Measurements from ENCODE around the gene MBNL3.

DNA sequence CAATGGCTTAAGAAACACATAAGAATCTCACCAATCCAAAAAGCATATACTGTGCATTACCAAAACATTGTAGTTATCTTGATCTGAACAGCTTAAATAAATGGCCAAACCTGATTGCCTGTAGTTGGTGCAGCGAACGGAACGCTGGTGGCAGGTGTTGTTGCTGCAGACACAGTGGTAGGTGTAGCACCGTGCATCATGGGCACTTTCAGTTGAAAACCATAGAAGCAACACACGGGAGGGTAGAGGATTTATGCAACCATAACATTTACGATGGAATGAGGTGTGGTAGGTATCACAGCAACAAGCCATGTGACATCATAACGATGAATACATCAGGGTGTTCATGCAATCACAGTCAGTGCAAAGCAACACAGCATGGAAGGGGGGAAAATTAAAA lies 106.8 kb downstream of the MBNL3 start:
- no peak for TF ChIP-seq CTCF (IDR thresholded peaks at IDR 0.05)
- TF ChIP-seq POLR2AphosphoS5 (IDR thresholded peaks at IDR 0.05) = no peak
- no peak for TF ChIP-seq POLR2A (IDR thresholded peaks at IDR 0.05)
- no peak for TF ChIP-seq EP300 (IDR thresholded peaks at IDR 0.05)

Data from sigmoid colon (tissue), 4 donors.